HUES64 (cell line): Measurements from ENCODE around the gene CP. TPM values are rescaled to one million over a fixed set of nuclear protein-coding genes. Genes with fewer than 3 reads are reported as not detected.

Source experiments
- H3K27ac ChIP-seq: 2 replicates; pipeline ENCODE4 v1.7.0; 2013; ENCODE audit warnings: low read depth, low read length, inconsistent platforms
- H3K27me3 ChIP-seq: 2 replicates; pipeline ENCODE4 v1.6.1; 2013; ENCODE audit warnings: mild to moderate bottlenecking, low read length; ENCODE audit not compliant: insufficient read depth
- H3K36me3 ChIP-seq: 2 replicates; pipeline ENCODE4 v1.6.1; 2013; ENCODE audit warnings: mild to moderate bottlenecking, low read length; ENCODE audit not compliant: insufficient read depth
- H3K4me1 ChIP-seq: 2 replicates; pipeline ENCODE4 v1.6.1; 2013; ENCODE audit warnings: mild to moderate bottlenecking, low read length, moderate library complexity; ENCODE audit not compliant: insufficient read depth
- H3K4me3 ChIP-seq: 2 replicates; pipeline ENCODE4 v1.5.1; 2013; ENCODE audit warnings: mild to moderate bottlenecking, low read length, moderate library complexity
- H3K9ac ChIP-seq: 2 replicates; pipeline ENCODE4 v1.6.1; 2013; ENCODE audit warnings: mild to moderate bottlenecking, low read depth, low read length
- H3K9me3 ChIP-seq: 2 replicates; pipeline ENCODE4 v1.6.1; 2013; ENCODE audit warnings: low read depth, low read length; ENCODE audit not compliant: insufficient read depth
- WGBS: fragments of 150-250, 120-280 bp; methylation state at CpG from one replicate; pipeline ENCODE4 v1.1.7; 2013; ENCODE audit warnings: missing lambda C conversion rate; 5-methylcytosine and 5-hydroxymethylcytosine counted together
- polyA plus RNA-seq, 2 experiments: library from polyadenylated mRNA; stranded (reverse); fragments of 50-300 nt; gene quantifications; one replicate each; pipeline ENCODE4 v1.2.3, GENCODE V29; 2013

CP gene
- 1.7 TPM for polyA plus RNA-seq (2013, experiment 1 of 2)
- 2.5 TPM for polyA plus RNA-seq (2013, experiment 2 of 2)

- Histone ChIP-seq H3K27me3 (no peaks in the 10 kb centered on the region), H3K27ac (no peak within 1 kb of the TSS), H3K4me1 (peaks cover 7% of the 10 kb centered on the region; the same call in 1 of the 2 replicates), H3K9me3 (no peaks in the 10 kb centered on the region), H3K9ac (no peak within 1 kb of the TSS), H3K36me3 (no peaks in the 10 kb centered on the region), H3K4me3 (no peak within 1 kb of the TSS)
- 83% methylated on average over 3 of the region's 3 CpGs for WGBS
Measured at GRCh38 chr3:149221783-149222517, at the start of gene CP. Gene CP (minus strand): TSS chr3:149221829. CDS start chr3:149221792, 37 bp downstream.

GRCh38 chr3:149270180-149270579, 48.6 kb upstream of the CP start:
- Histone ChIP-seq H3K9me3 (no peaks in the 10 kb centered on the region), H3K27ac (no peak overlapping the region), H3K4me3 (no peak overlapping the region), H3K4me1 (no peaks in the 10 kb centered on the region), H3K27me3 (no peaks in the 10 kb centered on the region), H3K36me3 (no peaks in the 10 kb centered on the region), H3K9ac (no peak overlapping the region)
- no CpG with 5 or more reads among the region's 2 CpGs for WGBS

- WGBS: 90% methylated on average over 2 of the region's 7 CpGs
- Histone ChIP-seq H3K9me3 (no peaks in the 10 kb centered on the region), H3K4me3 (no peak overlapping the region), H3K36me3 (no peaks in the 10 kb centered on the region), H3K27me3 (no peaks in the 10 kb centered on the region), H3K9ac (no peak overlapping the region), H3K27ac (no peak overlapping the region), H3K4me1 (no peaks in the 10 kb centered on the region)
Measured at GRCh38 chr3:149269687-149270086, 48.1 kb upstream of the CP start.

- H3K4me1 ChIP-seq: no peaks in the 10 kb centered on the region
- H3K36me3 ChIP-seq: no peaks in the 10 kb centered on the region
- 88% methylated on average over 5 of the region's 6 CpGs for WGBS
- H3K9ac ChIP-seq: no peak overlapping the region
- no peak overlapping the region for H3K4me3 ChIP-seq
- no peaks in the 10 kb centered on the region for H3K27me3 ChIP-seq
- H3K27ac ChIP-seq: no peak overlapping the region
- H3K9me3 ChIP-seq: no peaks in the 10 kb centered on the region
Measured at GRCh38 chr3:149267565-149267964, 45.9 kb upstream of the CP start.

GRCh38 chr3:149266736-149267135, 45.1 kb upstream of the CP start:
- Histone ChIP-seq H3K9ac (no peak overlapping the region), H3K4me3 (no peak overlapping the region)

GRCh38 chr3:149263856-149264255, 42.2 kb upstream of the CP start:
- H3K9me3 ChIP-seq: no peaks in the 10 kb centered on the region
- H3K27ac ChIP-seq: no peak overlapping the region
- H3K9ac ChIP-seq: no peak overlapping the region
- H3K4me3 ChIP-seq: no peak overlapping the region
- no peaks in the 10 kb centered on the region for H3K4me1 ChIP-seq
- no peaks in the 10 kb centered on the region for H3K27me3 ChIP-seq
- no CpG with 5 or more reads among the region's 1 CpG for WGBS
- H3K36me3 ChIP-seq: no peaks in the 10 kb centered on the region

More at GRCh38 chr3:149266736-149267135, 45.1 kb upstream of the CP start:
- Histone ChIP-seq H3K27ac (no peak overlapping the region), H3K27me3 (no peaks in the 10 kb centered on the region), H3K36me3 (no peaks in the 10 kb centered on the region), H3K9me3 (no peaks in the 10 kb centered on the region), H3K4me1 (no peaks in the 10 kb centered on the region)

DNA sequence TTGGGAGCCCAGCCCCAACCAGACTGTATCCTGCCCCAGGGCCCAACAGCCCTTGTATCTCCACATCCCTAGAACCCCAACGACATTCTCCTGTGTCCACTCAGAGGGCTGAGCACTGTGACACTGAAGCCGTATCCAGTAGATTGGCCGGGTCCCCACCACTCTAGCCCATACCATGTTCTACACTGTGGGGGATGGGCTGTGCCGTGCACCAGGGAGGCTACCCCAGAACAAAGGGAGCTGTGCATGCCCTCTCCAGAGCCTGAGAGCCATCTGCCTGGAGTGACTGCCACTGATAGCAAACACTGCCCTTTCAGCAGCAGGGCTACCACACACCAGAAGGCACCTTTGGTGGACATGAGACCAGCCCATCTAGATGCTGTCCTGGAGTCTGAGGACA, 37.1 kb upstream of the CP start:
- H3K4me3 ChIP-seq: no peak overlapping the region
- peaks cover 4% of the 10 kb centered on the region; the same call in 1 of the 2 replicates for H3K4me1 ChIP-seq
- H3K9me3 ChIP-seq: no peaks in the 10 kb centered on the region
- no peak overlapping the region for H3K9ac ChIP-seq
- no peak overlapping the region for H3K27ac ChIP-seq
- H3K27me3 ChIP-seq: no peaks in the 10 kb centered on the region
- WGBS: 97% methylated on average over 4 of the region's 4 CpGs
- no peaks in the 10 kb centered on the region for H3K36me3 ChIP-seq

DNA sequence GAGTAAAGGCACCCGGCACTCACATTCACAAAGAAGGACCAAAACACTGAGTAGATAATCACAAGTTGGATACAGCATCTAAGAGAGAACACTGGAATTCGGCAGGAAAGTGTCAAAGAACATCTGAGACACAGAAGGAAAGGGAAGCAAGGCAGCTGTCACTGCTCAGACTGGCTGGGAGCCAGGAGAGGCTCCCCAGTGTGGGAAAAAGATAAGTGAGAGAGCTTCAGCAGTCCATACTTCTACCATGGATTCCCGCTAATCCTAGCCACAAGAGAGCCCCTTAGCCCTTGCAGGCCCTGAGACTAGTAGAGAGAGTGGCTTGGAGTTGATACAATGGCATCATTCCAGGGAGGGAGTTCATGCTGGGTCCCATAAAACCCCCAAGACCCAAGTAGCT, 36.7 kb upstream of the CP start:
- no peaks in the 10 kb centered on the region for H3K36me3 ChIP-seq
- no peaks in the 10 kb centered on the region for H3K27me3 ChIP-seq
- no peak overlapping the region for H3K9ac ChIP-seq
- H3K4me3 ChIP-seq: no peak overlapping the region
- WGBS: 93% methylated on average over 2 of the region's 3 CpGs
- H3K9me3 ChIP-seq: no peaks in the 10 kb centered on the region
- no peak overlapping the region for H3K27ac ChIP-seq
- H3K4me1 ChIP-seq: peaks cover 4% of the 10 kb centered on the region; the same call in 1 of the 2 replicates

- no peak overlapping the region for H3K9ac ChIP-seq
- no peak overlapping the region for H3K27ac ChIP-seq
- H3K9me3 ChIP-seq: no peaks in the 10 kb centered on the region
- H3K4me3 ChIP-seq: no peak overlapping the region
- no peaks in the 10 kb centered on the region for H3K36me3 ChIP-seq
- no peaks in the 10 kb centered on the region for H3K27me3 ChIP-seq
- peaks cover 30% of the 10 kb centered on the region for H3K4me1 ChIP-seq
- 90% methylated on average over 2 of the region's 2 CpGs for WGBS
Measured at GRCh38 chr3:149252272-149252671, 30.6 kb upstream of the CP start.

GRCh38 chr3:149251186-149251585, 29.6 kb upstream of the CP start:
- Histone ChIP-seq H3K36me3 (no peaks in the 10 kb centered on the region), H3K4me1 (peaks cover 36% of the 10 kb centered on the region), H3K9me3 (no peaks in the 10 kb centered on the region), H3K4me3 (no peak overlapping the region), H3K27ac (no peak overlapping the region), H3K27me3 (no peaks in the 10 kb centered on the region), H3K9ac (no peak overlapping the region)
- WGBS: 93% methylated on average over 3 of the region's 3 CpGs

DNA sequence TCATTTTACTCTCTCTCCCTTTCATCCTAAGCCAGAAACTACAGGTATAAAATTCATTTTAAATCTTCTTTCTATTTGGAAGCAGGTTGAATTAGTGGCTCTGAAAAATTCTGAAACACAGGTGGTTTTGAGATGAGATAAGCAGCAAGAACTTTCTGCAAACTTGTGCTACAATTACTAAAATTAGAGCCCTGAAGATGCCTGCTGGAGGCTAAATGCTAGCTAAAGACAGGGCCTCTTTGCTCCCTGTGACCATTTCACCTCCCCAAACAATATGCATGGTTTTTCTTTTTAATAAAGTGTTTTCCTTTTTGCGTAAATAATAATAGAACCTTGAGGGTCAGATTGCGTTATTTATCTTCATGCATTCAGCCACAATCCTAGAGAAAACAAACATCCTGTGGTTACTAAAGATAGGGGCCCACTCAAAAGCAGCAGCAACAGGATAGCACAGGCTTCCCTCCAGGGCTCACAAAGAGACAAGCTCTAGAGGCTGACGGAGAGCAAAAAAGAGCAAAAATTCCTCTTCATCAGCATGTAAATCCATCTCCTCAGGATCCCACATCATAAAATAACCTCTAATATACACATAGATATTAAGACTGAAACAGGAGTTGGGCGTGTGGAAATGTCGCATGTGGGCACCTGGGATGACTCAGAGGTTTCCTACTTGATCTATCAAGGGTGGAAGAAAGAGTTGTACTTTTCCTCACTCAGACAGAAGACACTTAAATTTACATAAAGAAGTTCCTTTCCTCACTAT, 26.5 kb upstream of the CP start:
- 68% methylated on average over 4 of the region's 5 CpGs for WGBS
- H3K4me1 ChIP-seq: peaks cover 37% of the 10 kb centered on the region
- no peak overlapping the region for H3K4me3 ChIP-seq
- no peak overlapping the region for H3K27ac ChIP-seq
- H3K9ac ChIP-seq: no peak overlapping the region
- no peaks in the 10 kb centered on the region for H3K9me3 ChIP-seq
- no peaks in the 10 kb centered on the region for H3K36me3 ChIP-seq
- no peaks in the 10 kb centered on the region for H3K27me3 ChIP-seq
